HL-60/S4 treated with retinoic acid at 250 ng/mL for 4 days and 3 days (cell line): ENCODE data around the gene KIAA1958.

ENCODE experiments used
- in situ Hi-C: fragments of 300-500 bp; cut with MboI; formaldehyde crosslinking; loops from 2 replicates; pipeline ENCODE4 v1.7.0; 2022; ENCODE audit warnings: low sequenced_read_pairs

The KIAA1958 gene

DNA sequence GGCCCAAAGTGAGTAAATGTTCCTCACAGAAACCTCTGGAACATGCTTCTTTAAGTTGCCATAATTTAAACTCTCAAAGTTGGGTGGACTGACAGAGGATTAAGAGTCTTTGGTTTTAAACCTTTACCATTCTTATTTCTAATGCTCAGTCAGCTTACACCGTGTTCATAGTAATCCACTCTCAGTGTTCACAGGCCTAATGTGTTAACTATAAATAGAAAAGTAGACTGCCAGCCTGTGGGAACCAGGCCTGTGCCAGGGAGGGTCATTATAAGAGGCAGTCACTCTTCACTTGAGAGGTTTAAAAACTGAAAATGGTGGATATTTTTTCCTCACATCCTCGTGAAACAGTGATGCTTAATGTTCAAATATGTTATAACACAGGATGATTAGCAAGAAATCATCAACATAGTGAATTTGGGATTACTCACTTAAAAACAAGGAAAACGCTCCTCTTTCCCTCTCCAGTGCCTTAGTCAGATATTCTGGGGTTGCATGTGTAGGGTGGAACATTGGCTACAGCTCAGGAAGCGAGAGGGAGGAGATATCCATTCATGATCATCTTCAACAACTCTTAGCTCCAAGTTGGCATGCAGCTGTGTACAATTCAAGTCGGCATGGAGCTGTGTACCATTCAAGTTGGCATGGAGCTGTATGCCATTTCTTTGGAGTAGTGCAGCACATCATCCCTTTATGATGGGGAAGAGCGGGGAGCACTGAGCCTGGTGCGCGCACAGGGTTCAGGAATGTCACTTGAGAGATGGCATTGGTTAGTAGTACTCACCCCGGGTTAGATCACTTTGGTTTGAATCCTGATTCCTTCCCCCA is 65.8 kb downstream of the KIAA1958 start:
- in situ Hi-C loops: no loop called here

DNA sequence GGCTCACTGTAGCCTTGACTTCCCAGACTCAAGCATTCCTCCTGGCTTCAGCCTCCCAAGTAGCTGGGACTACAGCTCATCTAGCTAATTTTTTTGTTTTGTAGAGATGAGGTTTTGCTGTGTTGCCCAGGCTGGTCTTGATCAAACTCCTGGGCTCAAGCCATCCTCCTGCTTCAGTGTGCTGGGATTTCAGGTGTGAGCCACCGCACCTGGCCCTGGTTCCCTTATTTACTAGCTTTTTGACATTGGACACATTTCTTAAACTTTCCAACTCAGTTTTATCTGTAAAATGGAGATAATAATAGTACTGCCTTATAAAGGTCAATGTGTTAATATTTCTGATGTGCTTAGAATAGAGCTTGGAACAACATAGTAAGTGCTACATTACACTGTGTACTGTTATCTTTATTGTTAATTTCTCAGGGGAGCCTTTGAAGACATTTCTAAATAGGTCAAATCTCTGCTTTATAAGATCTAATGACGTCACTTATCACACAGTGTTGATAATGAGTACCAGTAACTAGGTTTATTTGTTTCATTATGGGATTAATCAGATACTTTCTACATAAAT is 66.7 kb downstream of the KIAA1958 start:
- in situ Hi-C loops: no loop called here

GRCh38 chr9:112554516-112554915 is 67.9 kb downstream of the KIAA1958 start:
- in situ Hi-C loops: no loop called here

GRCh38 chr9:112555101-112555643 is 68.5 kb downstream of the KIAA1958 start:
- in situ Hi-C loops: no loop called here

- in situ Hi-C loops: no loop called here
These were observed 69.3 kb downstream of the KIAA1958 start for GRCh38 chr9:112555844-112556482.

DNA sequence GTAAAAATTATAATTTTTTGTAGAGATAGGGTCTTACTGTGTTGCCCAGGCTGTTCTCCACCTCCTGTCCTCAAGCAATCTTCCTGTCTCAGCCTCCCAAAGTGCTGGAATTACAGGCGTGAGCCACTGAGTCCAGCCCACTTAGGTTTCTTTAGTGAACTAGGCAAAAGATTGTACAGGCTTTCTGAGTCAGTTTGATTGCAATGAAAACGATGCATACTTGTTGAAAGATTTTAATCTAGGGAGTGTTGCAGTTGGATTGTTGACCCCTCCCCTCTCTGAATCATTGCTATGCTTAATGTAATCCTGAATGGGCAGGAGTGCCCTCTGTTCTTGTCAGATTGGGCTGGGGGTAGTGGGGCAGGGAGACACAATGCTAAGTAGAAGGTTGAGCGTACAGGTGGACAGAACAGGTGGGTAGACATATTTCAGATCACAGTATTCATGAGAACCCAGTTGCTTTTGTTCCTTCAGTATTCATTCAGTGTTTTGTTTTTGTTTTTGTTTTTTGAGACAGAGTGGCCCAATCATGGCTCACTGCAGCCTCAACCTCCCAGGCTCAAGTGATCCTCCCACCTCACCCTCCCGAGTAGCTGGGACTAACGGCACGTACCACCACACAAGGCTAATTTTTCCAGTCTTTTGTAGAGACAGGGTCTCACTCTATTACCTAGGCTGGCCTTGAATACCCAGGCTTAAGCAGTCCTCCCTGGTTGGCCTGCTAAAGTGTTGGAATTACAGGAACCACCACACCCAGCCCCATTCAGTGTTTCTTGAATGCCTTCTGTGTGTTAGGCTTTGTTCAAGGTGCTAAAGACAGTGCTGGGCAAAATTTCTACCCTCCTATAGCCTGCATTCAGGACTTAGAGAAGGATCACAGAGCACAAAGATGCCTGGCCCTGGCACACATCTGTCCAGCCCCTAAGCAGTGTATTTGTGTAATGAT is 70.1 kb downstream of the KIAA1958 start:
- in situ Hi-C loops: no loop called here

DNA sequence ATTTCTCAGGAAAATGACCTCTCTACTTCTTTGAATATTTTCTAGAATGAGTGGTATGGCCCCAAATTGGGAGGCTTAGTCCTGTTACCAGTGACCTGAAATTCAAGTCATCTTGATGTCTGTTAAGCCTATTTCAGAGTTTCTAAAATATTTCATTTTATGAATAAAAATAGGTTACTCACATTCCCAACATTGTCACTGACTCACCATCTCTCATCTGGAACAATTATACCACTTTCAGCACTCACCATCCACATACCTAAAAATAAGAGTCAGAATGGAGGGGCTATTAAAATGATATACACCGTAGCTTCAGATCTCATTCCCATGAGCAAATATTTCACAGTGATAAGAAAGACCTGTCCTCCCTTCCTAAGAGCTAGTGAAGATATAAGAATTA is 71.8 kb downstream of the KIAA1958 start:
- in situ Hi-C loops: no loop called here

GRCh38 chr9:112558978-112559377 is 72.4 kb downstream of the KIAA1958 start:
- in situ Hi-C loops: no loop called here

DNA sequence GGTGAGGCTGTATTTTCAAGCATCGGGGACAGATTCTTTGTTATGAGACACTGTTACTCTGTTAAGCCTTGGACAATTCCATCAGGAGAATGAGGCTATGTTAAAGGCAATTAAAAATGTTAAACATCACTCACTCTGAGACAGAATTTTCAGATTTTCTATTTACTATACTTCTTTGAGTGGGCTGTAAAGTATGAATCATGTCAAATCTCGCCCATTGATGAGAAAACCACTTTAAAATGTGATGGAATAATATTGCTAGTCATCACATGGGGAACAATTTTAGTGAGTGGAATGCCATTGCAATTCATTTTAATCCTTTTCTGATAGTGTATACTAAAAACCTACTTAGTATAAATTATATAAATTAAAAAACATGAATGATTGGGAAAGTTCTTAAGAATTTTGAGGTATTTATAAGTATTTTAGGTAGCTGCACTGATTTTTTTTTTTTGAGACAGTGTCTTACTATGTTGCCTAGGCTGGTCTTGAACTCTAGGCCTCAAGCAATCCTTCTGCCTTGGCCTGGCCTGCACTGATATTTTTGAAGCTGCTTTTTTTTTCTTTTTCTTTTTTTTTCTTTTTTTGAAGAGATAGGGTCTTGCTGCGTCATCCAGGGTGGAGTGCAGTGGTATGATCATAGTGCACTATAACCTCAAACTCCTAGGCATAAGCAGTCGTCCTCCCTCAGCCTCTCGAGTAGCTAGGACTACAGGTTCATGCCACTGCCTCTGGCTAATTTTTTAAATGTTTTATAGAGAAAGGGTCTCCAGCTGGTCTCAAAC is 73.2 kb downstream of the KIAA1958 start:
- in situ Hi-C loops: no loop called here

DNA sequence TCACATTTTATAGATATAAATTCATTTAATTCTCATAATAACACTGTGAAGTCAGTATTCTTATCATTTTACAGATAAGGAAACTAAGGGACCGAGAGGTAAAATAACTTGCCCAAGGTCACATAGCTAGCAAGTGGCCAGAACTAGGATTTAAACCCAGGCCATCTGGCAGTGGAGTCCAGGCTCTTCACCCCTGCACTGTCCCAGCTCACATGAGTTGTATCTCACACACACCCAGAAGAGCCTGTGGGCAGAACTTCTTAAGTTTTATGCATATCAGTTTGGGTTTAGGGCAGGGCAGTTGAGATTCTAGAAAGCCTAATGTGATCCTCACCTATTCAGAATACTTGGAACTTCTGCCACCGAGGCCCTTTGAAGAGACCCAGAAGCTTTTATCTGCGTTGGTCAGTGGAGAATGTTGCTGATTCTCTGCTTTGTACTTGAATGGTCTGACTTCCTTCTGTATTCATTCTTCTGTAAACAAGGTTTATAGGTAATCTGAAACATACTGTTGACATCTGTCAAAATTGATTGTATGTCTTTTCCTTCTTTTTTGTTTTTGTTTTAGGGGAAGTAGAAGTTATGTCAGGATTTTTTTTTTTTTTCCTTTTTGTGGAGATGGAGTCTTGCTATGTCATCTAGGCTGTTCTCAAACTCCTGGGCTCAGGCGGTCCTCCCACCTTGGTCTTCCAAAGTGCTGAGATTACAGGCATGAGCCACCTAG is 75.8 kb downstream of the KIAA1958 start:
- in situ Hi-C loops: no loop called here

GRCh38 chr9:112569186-112569585 is 82.6 kb downstream of the KIAA1958 start:
- in situ Hi-C loops: no loop called here

DNA sequence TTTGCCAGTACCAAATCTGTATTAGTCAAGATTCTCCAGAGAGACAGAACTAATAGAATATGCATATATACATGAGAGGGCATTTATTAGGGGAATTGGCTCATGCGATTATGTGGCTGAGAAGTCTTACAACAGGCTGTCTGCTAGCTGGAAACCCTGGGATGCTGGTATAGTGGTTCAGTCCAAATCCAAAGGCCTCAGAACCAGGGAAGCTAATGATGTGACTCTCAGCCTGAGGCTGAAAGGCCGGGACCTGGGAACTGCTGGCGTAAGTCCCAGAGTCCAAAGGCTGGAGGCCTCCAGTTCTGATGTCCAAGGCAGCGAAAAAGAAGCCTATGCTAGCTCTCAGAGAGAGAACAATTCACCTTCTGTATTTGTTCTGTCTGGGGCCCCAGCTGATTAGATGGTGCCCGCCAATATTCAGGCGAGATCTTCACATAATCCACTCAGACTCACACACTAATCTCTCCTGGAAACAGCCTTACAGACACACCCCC is 84.1 kb downstream of the KIAA1958 start:
- in situ Hi-C loops: no loop called here

DNA sequence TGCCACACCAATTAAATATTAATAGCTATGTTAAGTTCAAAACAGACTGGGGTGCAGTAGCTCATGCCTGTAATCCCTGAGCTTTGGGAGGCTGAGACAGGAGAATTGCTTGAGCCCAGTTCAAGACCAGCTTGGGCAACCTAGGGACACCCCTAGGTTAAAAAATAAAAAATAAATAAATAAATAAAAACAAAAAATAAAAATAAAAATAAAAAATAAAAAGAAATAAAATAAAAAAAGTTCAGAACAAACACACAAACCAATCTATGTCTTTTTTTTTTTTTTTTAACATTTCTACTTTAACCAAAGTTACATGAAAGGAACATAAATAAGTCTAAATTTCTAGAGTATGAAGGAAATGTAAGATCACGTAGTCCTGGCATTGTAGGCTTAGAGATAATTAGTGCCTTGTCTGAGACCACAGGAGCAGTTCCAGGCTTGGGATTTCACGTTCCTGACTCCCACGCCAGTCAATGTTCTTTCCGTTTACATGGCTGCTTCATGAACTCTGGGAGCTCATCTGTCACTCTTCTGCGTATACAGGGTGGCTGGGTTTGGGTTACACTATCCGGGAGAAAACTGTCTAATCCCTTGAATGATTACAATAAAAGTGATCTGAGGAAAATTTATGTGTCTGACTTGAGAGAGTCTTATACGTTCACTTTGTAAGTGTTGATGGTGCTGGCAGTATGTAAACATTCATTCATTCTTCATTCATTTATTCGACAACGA is 85.2 kb downstream of the KIAA1958 start:
- in situ Hi-C loops: no loop called here

DNA sequence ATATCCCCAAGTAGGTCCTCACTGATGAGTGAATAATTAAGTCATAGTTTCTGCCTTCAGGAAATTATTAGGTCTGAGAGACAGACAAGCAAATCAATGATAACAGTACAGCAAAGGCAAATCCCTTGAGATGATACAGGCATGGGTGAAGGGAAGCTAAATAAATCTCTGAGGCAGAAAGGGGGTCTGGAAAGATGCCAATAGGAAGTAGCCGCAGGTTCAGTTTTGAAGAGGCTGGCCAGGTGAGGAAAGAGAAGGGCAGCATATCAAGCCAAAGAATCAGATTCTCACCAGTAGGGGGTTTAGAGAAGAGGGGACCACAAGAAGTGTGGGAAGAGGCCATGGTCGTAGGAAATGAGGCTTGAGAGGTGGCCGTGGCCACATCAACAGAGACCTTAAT is 85.8 kb downstream of the KIAA1958 start:
- in situ Hi-C loops: no loop called here

DNA sequence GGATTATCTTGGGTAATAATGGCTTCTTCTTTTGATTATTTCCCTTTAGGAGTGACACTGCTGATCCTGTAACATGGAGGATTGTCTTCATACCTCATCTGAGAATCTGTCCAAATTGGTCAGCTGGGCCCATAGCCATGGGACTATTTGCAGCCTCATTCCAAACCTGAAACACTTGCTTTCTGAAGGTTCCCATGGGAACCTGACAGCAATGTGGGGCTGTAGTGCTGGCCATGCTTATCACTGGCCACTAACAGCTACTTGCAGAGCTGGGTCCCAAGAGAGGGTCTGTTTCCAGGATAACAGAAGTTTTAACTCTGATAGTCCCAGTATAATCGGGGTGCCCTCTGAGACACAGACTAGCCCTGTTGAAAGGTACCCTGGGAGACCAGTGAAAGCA is 87.4 kb downstream of the KIAA1958 start:
- in situ Hi-C loops: no loop called here

DNA sequence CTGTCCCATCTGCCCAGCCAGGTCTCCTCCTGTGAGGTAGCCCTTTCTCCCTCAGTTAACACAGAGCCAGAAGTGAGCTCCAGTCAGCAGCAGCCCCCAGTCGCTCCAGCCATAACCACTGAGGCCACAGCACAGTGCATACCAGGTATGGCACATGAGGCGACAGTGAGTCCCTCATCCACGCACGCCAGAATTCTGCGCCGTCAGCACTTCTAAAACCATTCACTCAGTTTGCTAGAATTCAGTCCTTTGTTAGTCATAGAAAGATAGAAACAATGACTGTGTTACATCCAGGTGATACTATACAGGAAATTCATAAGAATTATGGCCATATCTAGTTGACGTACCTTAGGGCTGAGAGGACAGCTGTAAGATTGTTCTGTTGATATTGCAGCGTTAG is 88.5 kb downstream of the KIAA1958 start:
- in situ Hi-C loops: no loop called here

GRCh38 chr9:112581469-112582176 is 95.0 kb downstream of the KIAA1958 start:
- in situ Hi-C loops: no loop called here
